ENCODE results near the gene PRKCQ. TPM values are rescaled to one million over a fixed set of nuclear protein-coding genes. Genes with fewer than 3 reads are reported as not detected.

Gene PRKCQ
- total RNA-seq, 3 donors from 2014 or later: 0.64 to 1.8 (median 0.98) TPM

GRCh38 chr10:6602700-6603084 is 22.6 kb upstream of the PRKCQ start:
- H3K27ac ChIP-seq: no peak overlapping the region
- intact Hi-C loops (cut with DNase I; ENCODE audit: low total_unique reads): no loop called here
- no peak for DNase-seq (ENCODE audit: low spot score in 2 of 2)
- no peaks in the 10 kb centered on the region for H3K9me3 ChIP-seq
- no peaks in the 10 kb centered on the region for H3K27me3 ChIP-seq
- H3K4me3 ChIP-seq: no peak overlapping the region
- TF ChIP-seq CTCF (IDR thresholded peaks at IDR 0.05) (no peak), POLR2AphosphoS5 (IDR thresholded peaks at IDR 0.05) (no peak), POLR2A (IDR thresholded peaks at IDR 0.05) (no peak)
- no peaks in the 10 kb centered on the region for H3K4me1 ChIP-seq
- no peaks in the 10 kb centered on the region for H3K36me3 ChIP-seq

GRCh38 chr10:6602026-6602699 is 22.1 kb upstream of the PRKCQ start:
- Histone ChIP-seq H3K27ac (no peak overlapping the region), H3K36me3 (no peaks in the 10 kb centered on the region), H3K4me3 (no peak overlapping the region), H3K4me1 (no peaks in the 10 kb centered on the region), H3K9me3 (no peaks in the 10 kb centered on the region), H3K27me3 (no peaks in the 10 kb centered on the region)
- intact Hi-C loops (cut with DNase I; ENCODE audit: low total_unique reads): no loop called here
- TF ChIP-seq CTCF (IDR thresholded peaks at IDR 0.05) (no peak), POLR2A (IDR thresholded peaks at IDR 0.05) (no peak), POLR2AphosphoS5 (IDR thresholded peaks at IDR 0.05) (no peak)
- DNase-seq (ENCODE audit: low spot score in 2 of 2): no peak

DNA sequence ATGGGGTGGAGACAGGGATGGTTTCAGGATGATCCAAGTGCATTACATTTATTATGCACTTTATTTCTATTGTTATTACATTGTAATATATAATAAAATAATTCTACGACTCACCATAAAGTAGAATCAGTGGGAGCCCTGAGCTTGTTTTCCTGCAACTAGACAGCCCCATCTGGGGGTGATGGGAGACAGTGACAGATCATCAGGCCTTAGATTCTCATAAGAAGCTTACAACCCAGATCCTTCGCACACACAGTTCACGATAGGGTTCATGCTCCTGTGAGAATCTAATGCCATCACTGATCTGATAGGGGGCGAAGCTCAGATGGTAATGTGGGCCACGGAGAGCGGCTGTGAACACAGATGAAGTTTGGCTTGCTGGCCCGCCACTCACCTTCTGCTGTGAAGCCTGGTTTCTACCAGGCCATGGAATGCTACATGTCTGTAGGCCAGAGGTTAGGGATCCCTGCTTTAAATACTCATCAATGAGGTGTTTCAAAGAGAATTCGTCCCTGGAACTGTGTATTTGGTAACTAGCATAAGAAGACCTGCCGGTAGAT is 21.2 kb upstream of the PRKCQ start:
- intact Hi-C loops (cut with DNase I; ENCODE audit: low total_unique reads): no loop called here
- Histone ChIP-seq H3K27ac (no peak overlapping the region), H3K4me1 (no peaks in the 10 kb centered on the region), H3K27me3 (no peaks in the 10 kb centered on the region), H3K4me3 (no peak overlapping the region), H3K36me3 (no peaks in the 10 kb centered on the region), H3K9me3 (no peaks in the 10 kb centered on the region)
- DNase-seq (ENCODE audit: low spot score in 2 of 2): no peak
- TF ChIP-seq POLR2AphosphoS5 (IDR thresholded peaks at IDR 0.05) (no peak), POLR2A (IDR thresholded peaks at IDR 0.05) (no peak), CTCF (IDR thresholded peaks at IDR 0.05) (no peak)

DNA sequence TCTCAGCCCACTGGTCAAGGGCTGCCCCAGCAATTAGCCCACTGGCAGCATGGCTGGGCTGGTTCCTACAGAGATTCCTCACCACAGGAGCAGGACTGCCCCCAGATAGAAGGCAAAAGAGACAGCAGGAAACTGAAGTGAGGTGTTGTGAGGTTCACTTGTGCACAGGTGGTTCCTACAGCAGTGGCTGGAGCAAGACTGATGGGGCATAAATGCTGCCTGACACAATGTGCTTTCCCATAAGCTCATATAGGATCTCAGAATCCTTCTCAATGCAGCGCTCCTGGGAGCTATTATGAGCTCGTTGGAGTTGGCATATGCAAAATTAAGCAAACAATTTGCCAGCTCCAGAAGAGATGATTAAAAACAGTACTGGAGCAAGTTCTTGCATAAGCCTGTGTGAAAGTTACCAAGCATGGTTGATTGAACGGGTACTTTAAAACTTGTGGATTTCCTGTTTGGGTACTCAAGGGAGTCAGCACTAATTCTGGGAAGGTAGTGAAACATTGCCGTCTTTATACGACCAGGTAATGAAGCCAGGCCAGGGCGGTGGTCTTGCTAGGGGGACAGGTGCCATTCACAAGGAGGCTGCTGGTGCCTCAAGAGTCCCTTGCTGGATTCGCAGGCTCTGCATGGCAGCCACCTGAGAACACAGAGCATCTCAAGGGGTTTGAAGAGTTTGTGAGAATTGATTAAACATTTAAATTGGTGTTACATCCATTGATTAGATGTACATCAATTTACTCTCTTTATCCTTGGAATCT is 20.3 kb upstream of the PRKCQ start:
- H3K27ac ChIP-seq: no peak overlapping the region
- H3K4me1 ChIP-seq: no peaks in the 10 kb centered on the region
- intact Hi-C loops (cut with DNase I; ENCODE audit: low total_unique reads): no loop called here
- TF ChIP-seq CTCF (IDR thresholded peaks at IDR 0.05) (no peak), POLR2A (IDR thresholded peaks at IDR 0.05) (no peak), POLR2AphosphoS5 (IDR thresholded peaks at IDR 0.05) (no peak)
- H3K4me3 ChIP-seq: no peak overlapping the region
- H3K36me3 ChIP-seq: no peaks in the 10 kb centered on the region
- no peak for DNase-seq (ENCODE audit: low spot score in 2 of 2)
- H3K9me3 ChIP-seq: no peaks in the 10 kb centered on the region
- no peaks in the 10 kb centered on the region for H3K27me3 ChIP-seq

DNA sequence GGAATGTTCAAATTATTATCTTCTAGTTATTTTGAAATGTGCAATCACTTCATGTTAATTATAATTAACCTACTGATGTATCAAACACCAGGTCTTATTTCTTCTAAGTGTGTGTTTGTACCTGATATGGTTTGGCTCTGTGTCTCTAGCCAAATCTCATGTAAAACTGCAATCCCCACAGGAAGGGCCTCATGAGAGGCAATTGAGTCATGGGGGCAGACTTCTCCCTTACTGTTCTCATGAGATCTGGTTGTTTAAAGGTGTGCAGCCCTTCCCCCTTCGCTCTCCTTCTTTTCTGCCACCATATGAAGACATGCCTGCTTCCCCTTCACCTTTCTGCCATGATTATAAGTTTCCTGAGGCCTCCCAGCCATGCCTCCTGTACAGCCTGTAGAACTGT is 18.6 kb upstream of the PRKCQ start:
- no peak for DNase-seq (ENCODE audit: low spot score in 2 of 2)
- no peaks in the 10 kb centered on the region for H3K9me3 ChIP-seq
- H3K27ac ChIP-seq: no peak overlapping the region
- TF ChIP-seq POLR2A (IDR thresholded peaks at IDR 0.05) (no peak), CTCF (IDR thresholded peaks at IDR 0.05) (no peak), POLR2AphosphoS5 (IDR thresholded peaks at IDR 0.05) (no peak)
- H3K36me3 ChIP-seq: no peaks in the 10 kb centered on the region
- H3K4me3 ChIP-seq: no peak overlapping the region
- intact Hi-C loops (cut with DNase I; ENCODE audit: low total_unique reads): no loop called here
- H3K4me1 ChIP-seq: no peaks in the 10 kb centered on the region
- H3K27me3 ChIP-seq: no peaks in the 10 kb centered on the region

Measured in breast epithelium (tissue), 4 donors.